C4-2B (cell line): ENCODE data around the gene ORC3.
"Not testable (repeated sequence)": the region's sequence is repeated elsewhere in the genome, so short reads cannot be mapped to it uniquely, and the experiment has no call there.

ENCODE experiments used
- ZFX ChIP-seq: fragments of 450-650 bp; IDR thresholded peaks from 2 replicates; pipeline ENCODE4 v1.6.1; 2017
- TF ChIP-seq, protein P1 (sequence below): fragments of 450-650 bp; conservative IDR thresholded peaks from 2 replicates; pipeline ENCODE4 v1.5.1; 2017; ENCODE audit warnings: mild to moderate bottlenecking

DNA sequence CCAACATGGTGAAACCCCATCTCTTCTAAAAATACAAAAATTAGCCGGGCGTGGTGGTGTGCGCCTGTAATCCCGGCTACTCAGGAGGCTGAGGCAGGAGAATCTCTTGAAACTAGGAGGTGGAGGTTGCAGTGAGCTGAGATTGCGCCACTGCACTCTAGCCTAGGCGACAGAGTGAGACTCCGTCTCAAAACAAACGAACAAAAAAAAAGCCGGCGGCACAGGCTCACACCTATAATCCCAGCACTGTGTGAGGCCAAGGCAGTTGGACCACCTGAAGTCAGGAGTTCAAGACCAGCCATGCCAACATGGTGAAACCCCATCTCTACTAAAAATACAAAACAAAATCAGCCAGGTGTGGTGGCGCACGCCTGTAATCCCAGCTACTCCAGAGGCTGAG lies 106.9 kb downstream of the ORC3 start:
- TF ChIP-seq, protein P1, sequence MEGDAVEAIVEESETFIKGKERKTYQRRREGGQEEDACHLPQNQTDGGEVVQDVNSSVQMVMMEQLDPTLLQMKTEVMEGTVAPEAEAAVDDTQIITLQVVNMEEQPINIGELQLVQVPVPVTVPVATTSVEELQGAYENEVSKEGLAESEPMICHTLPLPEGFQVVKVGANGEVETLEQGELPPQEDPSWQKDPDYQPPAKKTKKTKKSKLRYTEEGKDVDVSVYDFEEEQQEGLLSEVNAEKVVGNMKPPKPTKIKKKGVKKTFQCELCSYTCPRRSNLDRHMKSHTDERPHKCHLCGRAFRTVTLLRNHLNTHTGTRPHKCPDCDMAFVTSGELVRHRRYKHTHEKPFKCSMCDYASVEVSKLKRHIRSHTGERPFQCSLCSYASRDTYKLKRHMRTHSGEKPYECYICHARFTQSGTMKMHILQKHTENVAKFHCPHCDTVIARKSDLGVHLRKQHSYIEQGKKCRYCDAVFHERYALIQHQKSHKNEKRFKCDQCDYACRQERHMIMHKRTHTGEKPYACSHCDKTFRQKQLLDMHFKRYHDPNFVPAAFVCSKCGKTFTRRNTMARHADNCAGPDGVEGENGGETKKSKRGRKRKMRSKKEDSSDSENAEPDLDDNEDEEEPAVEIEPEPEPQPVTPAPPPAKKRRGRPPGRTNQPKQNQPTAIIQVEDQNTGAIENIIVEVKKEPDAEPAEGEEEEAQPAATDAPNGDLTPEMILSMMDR, result not testable (repeated sequence)
- not testable (repeated sequence) for TF ChIP-seq ZFX
